H9 (cell line): ENCODE results near the gene UNC80. TPM values are rescaled to one million over a fixed set of nuclear protein-coding genes. Genes with fewer than 3 reads are reported as not detected.

ENCODE experiments used
- DNase-seq: peaks from one replicate; pipeline ENCODE4 v3.0.0-alpha.2; 2017
- H2AFZ ChIP-seq: one replicate; pipeline ENCODE4 v1.6.1; 2013; ENCODE audit warnings: mild to moderate bottlenecking, low read length, control low read depth, moderate library complexity
- H2AK5ac ChIP-seq: 2 replicates; pipeline ENCODE4 v1.6.1; 2013; ENCODE audit warnings: low read length, control low read depth, mixed read lengths; ENCODE audit not compliant: insufficient read length
- H2BK120ac ChIP-seq: one replicate; pipeline ENCODE4 v1.6.1; 2013; ENCODE audit warnings: low read depth, mild to moderate bottlenecking, low read length, control low read depth, inconsistent platforms; ENCODE audit not compliant: poor library complexity, severe bottlenecking
- H2BK12ac ChIP-seq: 2 replicates; pipeline ENCODE4 v1.6.1; 2013; ENCODE audit warnings: low read length, control low read depth, mixed read lengths, low read depth; ENCODE audit not compliant: insufficient read length
- H2BK15ac ChIP-seq: 2 replicates; pipeline ENCODE4 v1.6.1; 2013; ENCODE audit warnings: low read depth, low read length, control low read depth
- H2BK20ac ChIP-seq: one replicate; pipeline ENCODE4 v1.6.1; 2013; ENCODE audit warnings: low read depth, mild to moderate bottlenecking, low read length, control low read depth, inconsistent platforms; ENCODE audit not compliant: poor library complexity, severe bottlenecking
- H2BK5ac ChIP-seq: 2 replicates; pipeline ENCODE4 v1.6.1; 2013; ENCODE audit warnings: low read length, control low read depth, mixed read lengths; ENCODE audit not compliant: insufficient read length
- H3K14ac ChIP-seq: 2 replicates; pipeline ENCODE4 v1.6.1; 2013; ENCODE audit warnings: low read length, control low read depth; ENCODE audit not compliant: insufficient read depth
- H3K18ac ChIP-seq: 2 replicates; pipeline ENCODE4 v1.6.1; 2013; ENCODE audit warnings: low read depth, mild to moderate bottlenecking, mixed read lengths, low read length, control low read depth; ENCODE audit not compliant: insufficient read length
- H3K23ac ChIP-seq: 2 replicates; pipeline ENCODE4 v1.6.1; 2013; ENCODE audit warnings: low read length, control low read depth, mixed read lengths, low read depth; ENCODE audit not compliant: insufficient read length
- H3K23me2 ChIP-seq: 2 replicates; pipeline ENCODE4 v1.6.1; 2013; ENCODE audit warnings: low read depth, mild to moderate bottlenecking, mixed read lengths, low read length, control low read depth; ENCODE audit not compliant: insufficient read length, poor library complexity, severe bottlenecking
- H3K27ac ChIP-seq: 2 replicates; pipeline ENCODE4 v1.5.1; 2013; ENCODE audit warnings: low read length, control low read depth, mixed read lengths, low read depth; ENCODE audit not compliant: insufficient read length
- H3K27me3 ChIP-seq: 2 replicates; pipeline ENCODE4 v1.6.1; 2013; ENCODE audit warnings: low read length, control low read depth, inconsistent platforms; ENCODE audit not compliant: insufficient read depth
- H3K4ac ChIP-seq: 2 replicates; pipeline ENCODE4 v1.6.1; 2013; ENCODE audit warnings: low read depth, mild to moderate bottlenecking, control low read depth, inconsistent platforms, low read length, moderate library complexity
- H3K4me1 ChIP-seq: 2 replicates; pipeline ENCODE4 v1.6.1; 2013; ENCODE audit warnings: low read length, control low read depth, inconsistent platforms; ENCODE audit not compliant: insufficient read depth
- H3K4me2 ChIP-seq: 2 replicates; pipeline ENCODE4 v1.6.1; 2013; ENCODE audit warnings: low read length, control low read depth, mixed read lengths; ENCODE audit not compliant: insufficient read length, insufficient read depth
- H3K56ac ChIP-seq: 2 replicates; pipeline ENCODE4 v1.6.1; 2013; ENCODE audit warnings: low read depth, mild to moderate bottlenecking, mixed read lengths, low read length, control low read depth; ENCODE audit not compliant: insufficient read length
- H3K79me1 ChIP-seq: 2 replicates; pipeline ENCODE4 v1.6.1; 2013; ENCODE audit warnings: low read depth, mild to moderate bottlenecking, moderate library complexity, low read length, control low read depth, inconsistent platforms; ENCODE audit not compliant: insufficient read depth, poor library complexity, severe bottlenecking
- H3K79me2 ChIP-seq: 2 replicates; pipeline ENCODE4 v1.6.1; 2013; ENCODE audit warnings: low read length, control low read depth, inconsistent platforms; ENCODE audit not compliant: insufficient read depth
- H3K9ac ChIP-seq: 2 replicates; pipeline ENCODE4 v1.6.1; 2013; ENCODE audit warnings: low read length, control low read depth, mixed read lengths; ENCODE audit not compliant: insufficient read length; ENCODE audit errors: extremely low read depth
- H3K9me3 ChIP-seq: one replicate; pipeline ENCODE4 v1.6.1; 2013; ENCODE audit warnings: low read depth, low read length, inconsistent platforms; ENCODE audit not compliant: control insufficient read depth
- H3T11ph ChIP-seq: one replicate; pipeline ENCODE4 v1.6.1; 2013; ENCODE audit warnings: mild to moderate bottlenecking, low read length, control low read depth, inconsistent platforms
- H4K20me1 ChIP-seq: one replicate; pipeline ENCODE4 v1.6.1; 2013; ENCODE audit not compliant: control insufficient read depth, insufficient read length, insufficient read depth
- H4K5ac ChIP-seq: 2 replicates; pipeline ENCODE4 v1.6.1; 2013; ENCODE audit warnings: low read depth, mild to moderate bottlenecking, mixed read lengths, low read length, control low read depth; ENCODE audit not compliant: insufficient read length
- H4K8ac ChIP-seq: replicated peaks from 2 replicates; pipeline ENCODE4 v1.6.1; 2013; ENCODE audit warnings: low read length, control low read depth, mixed read lengths, low read depth; ENCODE audit not compliant: insufficient read length
- H4K91ac ChIP-seq: 2 replicates; pipeline ENCODE4 v1.6.1; 2013; ENCODE audit warnings: low read depth, mild to moderate bottlenecking, moderate library complexity, mixed read lengths, low read length, control low read depth; ENCODE audit not compliant: insufficient read length
- H3K27ac Mint-ChIP-seq, 3 experiments: 2 replicates in 2 of 3; 3 replicates in 1 of 3; pipeline ENCODE4 v1.8.0; 2020 to 2021; ENCODE audit warnings: mixed read lengths in 3 of 3, mild to moderate bottlenecking in 1 of 3, moderate library complexity in 1 of 3
- H3K27me3 Mint-ChIP-seq: 2 replicates; pipeline ENCODE4 v1.8.0; 2021; ENCODE audit warnings: low read depth, mild to moderate bottlenecking, moderate library complexity, mixed read lengths
- H3K36me3 Mint-ChIP-seq, 3 experiments: 2 replicates in 2 of 3; 3 replicates in 1 of 3; pipeline ENCODE4 v1.8.0; 2020 to 2021; ENCODE audit warnings: low read depth in 3 of 3, mixed read lengths in 3 of 3; ENCODE audit not compliant: insufficient read depth in 1 of 3
- H3K4me1 Mint-ChIP-seq, 2 experiments: 2 replicates each; pipeline ENCODE4 v1.8.0; 2020; ENCODE audit warnings: mixed read lengths in 2 of 2
- H3K4me3 Mint-ChIP-seq, 2 experiments: 2 replicates in 1 of 2; 3 replicates in 1 of 2; pipeline ENCODE4 v1.8.0; 2020 to 2021; ENCODE audit warnings: mild to moderate bottlenecking in 2 of 2, mixed read lengths in 2 of 2, moderate library complexity in 1 of 2
- H3K9me3 Mint-ChIP-seq, 2 experiments: 2 replicates in 1 of 2; 3 replicates in 1 of 2; pipeline ENCODE4 v1.8.0; 2020; ENCODE audit warnings: mild to moderate bottlenecking in 2 of 2, mixed read lengths in 2 of 2, moderate library complexity in 1 of 2
- CTCF ChIP-seq: fragments of 200-600 bp; sonication (generic); conservative IDR thresholded peaks from 3 replicates; pipeline ENCODE4 v1.8.0; 2021; ENCODE audit warnings: antibody characterized with exemption, mild to moderate bottlenecking
- WGBS: extraction: QIAGEN DNeasy Blood & Tissue Kit; methylation state at CpG from one replicate; pipeline ENCODE4 v1.1.7; 2013; ENCODE audit warnings: missing lambda C conversion rate, low lambda C conversion rate, mixed read lengths; ENCODE audit not compliant: insufficient read length; ENCODE audit errors: extremely low coverage; 5-methylcytosine and 5-hydroxymethylcytosine counted together
- total RNA-seq: library from RNA; stranded (reverse); gene quantifications from 2 replicates; pipeline ENCODE4 v1.2.1, GENCODE V29; 2021

UNC80 gene
- total RNA-seq, 1 experiment from 2014 or later: 0.52 TPM

- Histone ChIP-seq H3K56ac (no peak overlapping the region), H2BK20ac (no peak overlapping the region), H2AFZ (no peak overlapping the region), H2BK12ac (no peak overlapping the region), H4K20me1 (no peaks in the 10 kb centered on the region), H3K18ac (no peak overlapping the region), H3K9ac (no peak overlapping the region), H2BK120ac (no peak overlapping the region), H3K4me1 (no peaks in the 10 kb centered on the region), H3K27ac (no peak overlapping the region), H4K91ac (no peak overlapping the region), H2BK15ac (no peak overlapping the region), H4K5ac (no peak overlapping the region), H3K27me3 (no peaks in the 10 kb centered on the region), H3K14ac (no peak overlapping the region), H3K9me3 (no peaks in the 10 kb centered on the region), H3K4me2 (no peak overlapping the region), H3K79me2 (no peaks in the 10 kb centered on the region), H4K8ac (no peak overlapping the region), H2BK5ac (no peak overlapping the region), H3T11ph (no peak overlapping the region), H3K79me1 (no peaks in the 10 kb centered on the region), H2AK5ac (no peak overlapping the region), H3K4ac (no peak overlapping the region), H3K23ac (no peak overlapping the region), H3K23me2 (no peaks in the 10 kb centered on the region)
- Mint-ChIP-seq H3K36me3 (peaks cover 0 to 7% (median 6%) of the 10 kb centered on the region in 3 experiments; a peak in 4 of 7 replicates), H3K27me3 (peaks cover 9% of the 10 kb centered on the region; the same call in 1 of the 2 replicates), H3K4me3 (no peak overlapping the region), H3K27ac (no peak overlapping the region), H3K4me1 (peaks cover 0 to 7% of the 10 kb centered on the region in 2 experiments; a peak in 2 of 4 replicates), H3K9me3 (no peaks in the 10 kb centered on the region)
- DNase-seq: no peak
- no CpG with 5 or more reads among the region's 1 CpG for WGBS
- TF ChIP-seq CTCF: no peak
Measured at GRCh38 chr2:209938906-209939305, 167.3 kb downstream of the UNC80 start.
